Activated naive CD4-positive, alpha-beta T cell treated with anti-CD3 and anti-CD28 coated beads, Interleukin-2, amount 10 ng/mL, durations not matched to agents 5 hours and 36 hours (primary cell): Measurements from ENCODE around the gene CD28. TPM values are rescaled to one million over a fixed set of nuclear protein-coding genes. Genes with fewer than 3 reads are reported as not detected.

Experiments used
- total RNA-seq, 2 experiments: library from RNA; stranded (reverse); gene quantifications; one replicate each; pipeline ENCODE4 v1.2.3, GENCODE V29; 2021

Gene CD28
- 100 to 1,000 TPM; 128 to 132 TPM for total RNA-seq

GRCh38 chr2:203706403-203706802 lies at the start of gene CD28:
CD28 (plus strand) TSS chr2:203706639; CDS start chr2:203706697, 58 bp downstream.

Other genes starting within 250 kb of the CD28 start
- gene RAPH1, start 171.3 kb upstream of the CD28 start, total RNA-seq: 1 to 10 TPM; 1.4 to 3.0 TPM
- 10 to 100 TPM; 19.1 to 20.4 TPM for gene CTLA4, start 161.1 kb downstream of the CD28 start, total RNA-seq
- 10 to 100 TPM; 45.0 to 45.4 TPM for gene ICOS, start 230.1 kb downstream of the CD28 start, total RNA-seq